NCI-H748 (cell line): ENCODE data around the gene SLC2A14.
A peak's percentile ranks its signal among the peaks of the same experiment; 100 is the strongest.
"Not testable (repeated sequence)": the region's sequence is repeated elsewhere in the genome, so short reads cannot be mapped to it uniquely, and the experiment has no call there.

ENCODE experiments used
- DNase-seq: peaks from one replicate; lab custom pipeline; 2025; ENCODE audit not compliant: unreplicated experiment; lab: John Stamatoyannopoulos, UW

Gene SLC2A14

DNA sequence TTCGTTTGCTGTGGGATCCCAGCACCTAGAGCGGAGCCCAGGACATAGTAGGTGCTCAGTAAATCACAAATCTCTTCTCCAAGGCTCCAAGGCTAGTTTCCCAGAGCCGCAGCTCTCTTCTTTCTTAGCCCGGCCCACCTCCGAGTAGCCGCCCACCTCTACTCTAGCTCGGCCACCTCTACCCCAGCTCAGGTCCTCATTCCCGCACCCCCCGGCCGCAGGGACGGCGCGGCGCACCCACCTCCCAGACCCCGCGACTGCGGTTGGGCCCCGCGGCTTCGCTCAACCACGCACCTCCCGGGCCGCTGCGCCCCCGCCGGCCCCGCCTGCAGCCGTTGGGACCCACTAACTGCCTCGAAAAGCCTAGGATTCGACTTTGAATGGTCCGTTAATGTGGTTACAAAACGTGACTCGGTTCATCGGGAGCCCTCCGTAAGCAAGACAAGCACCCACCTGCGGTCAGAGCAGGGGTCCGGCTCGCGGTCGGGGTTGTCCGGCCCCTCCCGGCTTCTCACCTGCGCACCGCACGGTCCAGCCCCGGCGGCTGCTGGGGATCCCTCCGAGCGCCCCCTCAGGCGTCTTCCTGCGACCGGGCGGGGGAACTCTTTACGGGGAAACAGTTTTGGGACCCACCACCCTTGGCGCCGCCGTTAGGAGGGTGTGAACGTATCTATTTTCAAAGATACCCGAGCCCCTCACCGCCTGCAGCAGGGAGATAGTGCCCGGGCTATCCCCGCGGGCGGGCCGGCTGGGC is at the start of gene SLC2A14:
Gene SLC2A14, minus strand, starts transcription at position 350 of the 754 bp plus-strand sequence. CDS start 3,035 bp downstream, outside the sequence.
- DNase-seq: no peak

DNA sequence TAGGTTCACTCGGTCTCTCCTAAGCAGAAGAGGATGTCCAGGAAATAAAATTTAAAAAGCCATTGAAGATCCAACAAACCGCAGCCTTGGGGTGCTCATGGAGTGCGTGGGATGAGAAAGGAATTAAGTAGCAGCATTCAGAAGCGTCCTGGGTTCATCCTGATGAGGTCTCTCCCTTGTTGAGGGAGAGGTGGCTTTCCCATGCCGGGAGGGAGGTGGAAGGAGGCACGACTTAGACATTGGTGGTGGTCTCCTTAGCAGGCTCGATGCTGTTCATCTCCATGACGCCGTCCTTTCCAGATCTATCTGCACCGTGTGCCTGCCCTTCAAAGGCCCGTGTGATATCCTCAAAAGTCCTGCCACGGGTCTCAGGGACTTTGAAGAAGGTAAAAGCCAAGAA is 48.5 kb upstream of the SLC2A14 start:
- DNase-seq: not testable (repeated sequence)

DNA sequence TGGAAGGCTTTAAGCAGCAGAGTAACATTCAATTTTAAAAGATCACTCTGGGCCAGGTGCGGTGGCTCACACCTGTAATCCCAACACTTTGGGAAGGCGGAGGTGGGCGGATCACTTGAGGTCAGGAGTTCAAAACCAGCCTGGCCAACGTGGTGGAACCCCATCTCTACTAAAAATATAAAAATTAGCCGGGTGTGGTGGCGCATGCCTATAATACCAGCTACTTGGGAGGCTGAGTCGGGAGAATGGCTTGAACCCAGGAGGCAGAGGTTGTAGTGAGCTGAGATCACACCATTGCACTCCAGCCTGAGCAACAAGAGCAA is 45.5 kb upstream of the SLC2A14 start:
- DNase-seq: not testable (repeated sequence)

DNA sequence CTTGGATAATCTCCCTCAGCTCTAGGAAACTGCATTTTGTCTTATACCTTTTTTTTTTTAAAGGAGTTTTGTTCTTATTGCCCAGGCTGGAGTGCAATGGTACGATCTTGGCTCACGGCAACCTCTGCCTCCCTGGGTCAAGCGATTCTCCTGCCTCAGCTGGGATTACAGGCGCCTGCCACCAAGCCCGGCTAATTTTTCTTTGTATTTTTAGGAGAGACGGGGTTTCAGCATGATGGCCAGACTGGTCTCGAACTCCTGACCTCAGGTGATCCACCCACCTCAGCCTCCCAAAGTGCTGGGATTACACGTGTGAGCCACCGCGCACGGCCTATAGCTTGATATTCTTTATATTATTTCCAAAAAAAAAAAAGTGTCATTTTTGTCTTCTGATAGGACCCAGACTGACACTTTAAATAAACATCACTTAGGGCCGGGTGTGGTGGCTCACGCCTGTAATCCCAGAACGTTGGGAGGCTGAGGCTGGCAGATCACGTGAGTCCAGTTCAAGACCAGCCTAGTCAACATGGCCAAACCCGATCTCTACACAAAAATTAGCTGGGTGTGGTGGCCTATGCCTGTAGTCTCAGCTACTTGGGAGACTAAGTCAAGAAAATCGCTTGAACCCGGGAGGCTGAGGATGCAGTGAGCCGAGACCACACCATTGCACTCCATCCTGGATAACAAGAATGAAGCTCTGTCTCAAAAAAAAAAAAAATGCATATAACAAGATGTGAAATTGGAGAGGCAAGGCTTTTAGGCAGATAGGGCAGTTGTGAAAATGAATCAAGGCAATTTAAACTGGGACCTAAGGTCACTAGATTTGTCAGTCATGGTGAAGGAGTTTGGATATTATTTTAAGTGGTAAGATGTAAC is 44.9 kb upstream of the SLC2A14 start:
- no peak for DNase-seq

DNA sequence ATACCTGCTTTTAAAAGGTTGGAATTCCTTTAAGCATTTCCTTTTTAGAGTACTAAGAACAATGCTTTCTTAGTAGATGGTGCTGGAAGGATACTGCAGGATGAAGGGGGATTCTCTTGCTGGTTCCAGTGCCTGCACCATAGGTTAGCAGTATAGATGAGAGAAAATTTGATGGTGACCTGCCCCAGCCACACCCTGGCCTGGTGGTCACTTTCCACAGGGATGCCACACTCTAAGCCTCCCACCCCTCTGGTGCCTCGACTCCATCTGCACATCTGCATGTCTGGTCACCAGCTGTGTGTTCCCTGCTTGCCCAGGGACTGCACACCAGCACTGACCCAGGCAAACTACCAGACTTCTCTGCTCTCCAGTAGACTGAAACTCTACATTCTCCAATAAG is 44.2 kb upstream of the SLC2A14 start:
- DNase-seq: no peak

DNA sequence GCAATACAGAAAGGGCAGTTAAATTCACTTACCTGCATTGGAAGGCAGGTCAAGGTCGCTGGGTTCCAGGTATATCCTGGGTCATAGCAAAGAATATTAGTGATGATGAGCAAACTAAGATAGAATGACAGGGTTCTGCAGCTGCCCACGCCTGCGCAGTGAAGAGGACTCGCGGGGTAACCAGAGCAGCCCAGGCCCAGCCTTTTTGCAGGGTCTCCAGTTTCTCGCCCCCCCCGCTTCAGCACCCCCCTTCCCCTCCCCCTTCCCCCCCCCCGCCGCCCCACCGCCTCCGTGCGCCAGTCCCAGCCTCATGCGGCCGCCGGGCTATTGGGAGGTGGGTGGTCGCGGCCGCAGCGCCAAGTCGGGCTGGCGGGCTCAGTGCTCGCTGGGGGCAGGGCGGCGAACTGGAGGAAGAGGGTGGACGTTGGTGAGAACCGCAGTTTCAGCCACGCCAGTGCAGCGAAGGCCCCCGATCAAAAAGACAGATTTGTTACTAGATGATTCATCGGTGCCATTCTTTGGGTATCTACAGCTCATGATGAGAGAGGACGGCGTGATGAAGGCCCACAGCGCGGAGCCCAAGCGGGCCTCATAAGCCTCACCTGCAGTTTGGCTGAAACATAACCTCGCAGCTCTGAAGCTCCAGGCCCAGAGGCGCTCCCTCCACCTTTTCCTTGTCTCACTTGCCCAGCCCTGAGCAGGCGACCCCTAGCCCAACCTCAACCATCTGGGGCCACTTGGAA is 43.1 kb upstream of the SLC2A14 start:
- DNase-seq: no peak

DNA sequence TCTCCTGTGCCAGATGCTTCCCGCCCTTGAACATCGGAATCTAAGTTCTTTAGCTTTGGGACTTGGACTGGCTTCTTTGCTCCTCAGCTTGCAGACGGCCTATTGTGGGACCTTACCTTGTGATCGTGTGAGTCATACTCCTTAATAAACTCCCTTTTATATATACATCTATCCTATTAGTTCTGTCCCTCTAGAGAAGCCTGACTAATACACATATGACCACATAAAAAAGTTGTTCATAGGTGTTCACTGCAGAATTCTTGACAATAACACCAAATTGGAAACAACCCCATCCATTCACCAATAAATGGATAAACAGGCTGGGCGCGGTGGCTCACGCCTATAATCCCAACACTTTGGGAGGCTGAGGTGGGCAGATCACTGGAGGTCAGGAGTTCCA is 37.4 kb upstream of the SLC2A14 start:
- DNase-seq: not testable (repeated sequence)

DNA sequence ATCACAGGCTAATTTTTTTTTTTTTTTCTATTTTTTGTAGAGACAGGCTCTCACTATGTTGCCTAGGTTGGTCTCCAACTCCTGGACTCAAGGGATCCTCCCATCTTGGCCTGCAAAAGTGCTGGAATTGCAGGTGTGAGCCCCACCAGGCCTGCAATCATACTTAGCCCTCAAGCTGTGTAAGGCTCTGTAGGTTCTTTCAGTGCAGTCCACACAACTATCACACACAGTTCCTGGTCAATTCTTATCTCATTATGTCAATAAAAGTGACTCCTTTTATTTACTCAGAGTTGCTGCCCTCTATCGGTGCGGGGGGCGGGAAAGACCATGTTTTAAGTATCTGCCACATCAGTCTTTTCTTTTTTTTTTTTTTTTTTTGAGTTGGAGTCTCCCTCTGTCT is 34.3 kb upstream of the SLC2A14 start:
- DNase-seq: peak; percentile 58

DNA sequence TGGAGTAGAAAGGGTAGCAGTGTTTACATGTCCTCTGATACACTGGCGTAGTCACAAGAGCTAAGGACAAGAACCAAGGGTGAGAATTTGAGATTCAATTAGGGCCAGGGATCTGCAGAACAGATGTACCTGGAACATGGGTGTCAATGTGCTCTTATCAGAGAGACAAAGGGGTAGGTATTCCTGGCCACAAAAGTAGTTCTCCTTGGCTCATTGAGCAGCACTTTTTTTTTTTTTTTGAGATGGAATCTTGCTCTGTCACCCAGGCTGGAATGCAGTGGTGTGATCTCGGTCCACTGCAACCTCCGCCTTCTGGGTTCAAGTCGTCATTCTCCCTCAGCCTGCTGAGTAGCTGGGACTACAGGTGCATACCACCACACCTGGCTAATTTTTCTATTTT is 33.6 kb upstream of the SLC2A14 start:
- not testable (repeated sequence) for DNase-seq

DNA sequence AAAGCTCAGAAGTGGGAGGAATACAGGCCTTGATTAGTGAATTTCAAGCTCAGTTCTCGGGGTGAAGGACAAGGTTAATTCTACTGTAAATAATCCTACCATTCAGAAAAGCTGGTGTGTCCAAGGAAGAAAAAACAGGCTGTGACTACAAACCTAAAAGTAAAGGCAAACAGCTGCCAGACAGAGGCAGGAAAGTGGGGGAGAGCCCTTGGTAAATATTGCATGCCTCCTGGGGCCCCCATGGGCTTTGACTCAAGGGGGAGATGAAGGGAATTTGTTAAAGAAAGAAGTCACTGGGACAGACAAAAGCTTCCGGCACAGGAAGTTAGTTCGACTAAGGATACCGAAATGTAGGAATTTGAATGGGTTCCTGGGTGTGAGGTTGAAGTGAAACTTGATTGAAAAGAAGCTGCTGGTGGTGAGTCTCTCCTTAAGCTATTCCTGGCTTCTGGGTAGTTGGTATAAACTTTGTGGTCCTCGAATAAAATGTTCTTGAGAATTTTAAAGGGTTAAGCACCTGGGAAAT is 32.9 kb upstream of the SLC2A14 start:
- DNase-seq: peak; percentile 10

DNA sequence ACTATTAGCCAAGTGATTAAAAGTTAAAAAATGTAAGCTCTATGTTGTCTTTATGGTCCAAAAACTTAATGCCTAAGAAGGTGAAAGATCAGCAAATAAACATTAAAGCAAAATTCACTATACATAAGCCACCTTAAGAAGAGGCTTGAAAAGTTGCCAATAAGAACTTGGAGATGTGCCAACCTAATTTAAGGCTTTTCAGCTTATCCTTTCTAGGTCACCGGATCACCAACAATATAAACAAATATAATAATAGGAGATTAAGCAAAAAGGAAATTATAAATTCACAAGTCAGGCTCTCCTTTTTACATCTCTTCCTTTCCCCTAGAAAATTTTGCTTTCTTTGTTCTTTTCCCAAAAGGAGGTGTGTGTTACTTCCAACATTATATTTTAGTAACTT is 32.4 kb upstream of the SLC2A14 start:
- peak; percentile 62 for DNase-seq

DNA sequence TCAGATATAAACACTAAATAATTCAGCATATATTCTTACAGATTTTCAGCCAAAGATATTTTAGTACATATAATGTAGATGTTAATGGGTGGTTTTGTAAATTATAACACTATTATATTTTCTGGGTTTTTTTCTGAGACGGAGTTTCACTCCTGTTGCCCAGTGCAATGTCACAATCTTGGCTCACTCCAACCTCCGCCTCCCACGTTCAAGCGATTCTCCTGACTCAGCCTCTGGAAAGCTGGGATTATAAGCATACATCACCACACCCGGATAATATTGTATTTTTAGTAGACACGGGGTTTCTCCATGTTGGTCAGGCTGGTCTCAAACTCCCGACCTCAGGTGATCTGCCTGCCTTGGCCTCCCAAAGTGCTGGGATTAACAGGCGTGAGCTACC is 29.7 kb upstream of the SLC2A14 start:
- DNase-seq: not testable (repeated sequence)

DNA sequence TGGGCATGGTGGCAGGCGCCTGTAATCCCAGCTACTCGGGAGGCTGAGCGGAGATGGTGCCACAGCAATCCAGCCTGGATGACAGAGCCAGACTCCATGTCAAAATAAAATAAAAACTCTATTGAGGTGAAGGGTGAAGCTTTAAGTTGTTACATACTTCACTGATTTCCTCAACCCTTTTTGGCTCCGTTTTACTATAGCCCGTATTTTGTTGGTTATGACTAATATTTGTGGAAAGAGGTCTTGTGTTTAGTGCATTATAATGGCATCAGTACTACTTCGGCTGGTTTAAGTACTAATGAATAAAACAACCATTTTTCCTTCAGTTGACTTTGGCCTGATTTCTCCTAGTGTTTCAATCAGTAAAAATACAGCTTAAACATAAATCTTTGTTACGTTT is 27.0 kb upstream of the SLC2A14 start:
- DNase-seq: no peak

DNA sequence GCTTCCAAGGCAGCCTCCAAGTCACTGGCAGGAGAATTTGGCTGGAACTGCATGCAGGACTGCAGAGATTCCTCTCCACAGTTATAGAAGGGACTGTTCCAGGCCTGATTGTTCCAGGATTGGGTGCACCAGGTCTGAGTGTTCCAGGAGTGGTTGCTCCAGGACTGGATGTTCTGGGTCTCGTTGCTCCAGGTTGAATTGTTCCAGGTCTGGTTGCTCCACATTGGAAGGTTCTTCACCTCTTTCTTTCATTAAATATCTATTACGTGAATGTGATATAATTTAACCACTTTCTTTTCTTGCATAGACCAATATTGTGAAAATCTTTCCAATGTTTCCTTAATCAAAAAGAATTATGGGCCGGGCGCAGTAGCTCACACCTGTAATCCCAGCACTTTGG is 24.0 kb upstream of the SLC2A14 start:
- not testable (repeated sequence) for DNase-seq

DNA sequence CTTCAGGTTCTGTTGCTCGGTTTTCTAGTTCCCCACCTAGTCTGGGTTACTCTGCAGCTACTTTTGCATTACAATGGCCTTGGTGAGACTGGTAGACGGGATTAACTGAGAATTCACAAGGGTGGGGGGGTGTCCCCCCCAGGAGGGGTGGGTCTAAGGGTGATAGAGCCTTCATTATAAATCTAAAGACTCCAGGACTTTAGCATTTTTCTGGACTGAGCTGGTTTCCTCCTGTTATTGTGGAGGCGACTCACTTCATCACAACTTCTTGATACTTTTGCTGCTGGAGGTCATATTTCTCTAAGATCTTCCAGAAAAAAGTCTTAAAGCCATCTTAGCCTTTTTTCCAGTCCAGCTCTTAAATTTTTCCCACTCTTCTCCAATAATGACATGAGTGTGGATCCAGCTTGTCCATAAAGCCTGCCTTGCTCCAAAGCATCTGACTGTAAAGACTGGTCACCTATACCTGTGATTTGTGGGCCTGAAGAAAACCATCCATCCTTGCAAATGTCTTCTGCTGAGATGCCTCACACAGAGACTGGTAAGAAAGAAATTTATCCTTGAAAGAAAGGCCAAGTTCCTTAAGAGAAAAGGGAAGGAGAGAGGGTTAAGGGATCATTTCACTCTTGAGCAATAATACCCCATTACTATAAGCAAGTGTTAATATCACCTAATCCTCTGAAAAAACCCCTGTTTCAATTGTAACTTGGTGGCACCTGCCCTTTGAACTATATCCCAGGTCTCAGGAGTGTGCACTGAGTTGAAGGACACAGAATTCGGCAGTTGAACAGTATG is 19.7 kb upstream of the SLC2A14 start:
- DNase-seq: no peak

DNA sequence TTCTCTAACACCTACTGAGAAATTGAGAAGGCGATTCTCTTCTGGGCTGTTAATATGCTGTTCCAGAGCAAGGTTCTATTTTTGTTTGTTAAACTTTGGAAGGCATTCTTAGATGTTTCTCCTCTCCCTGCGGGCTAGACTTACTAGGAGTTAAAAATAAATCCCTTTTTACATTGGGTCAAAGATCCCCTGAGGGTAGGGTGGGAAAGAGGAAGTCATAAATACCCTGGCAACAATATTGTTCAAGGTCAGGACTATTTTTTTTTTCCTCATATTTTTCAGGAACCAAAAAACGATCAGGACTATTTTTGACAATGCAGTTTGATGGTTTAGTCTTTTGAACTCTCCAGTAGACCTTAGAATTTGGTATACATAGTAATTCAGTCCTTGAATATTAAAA is 12.0 kb upstream of the SLC2A14 start:
- DNase-seq: no peak

DNA sequence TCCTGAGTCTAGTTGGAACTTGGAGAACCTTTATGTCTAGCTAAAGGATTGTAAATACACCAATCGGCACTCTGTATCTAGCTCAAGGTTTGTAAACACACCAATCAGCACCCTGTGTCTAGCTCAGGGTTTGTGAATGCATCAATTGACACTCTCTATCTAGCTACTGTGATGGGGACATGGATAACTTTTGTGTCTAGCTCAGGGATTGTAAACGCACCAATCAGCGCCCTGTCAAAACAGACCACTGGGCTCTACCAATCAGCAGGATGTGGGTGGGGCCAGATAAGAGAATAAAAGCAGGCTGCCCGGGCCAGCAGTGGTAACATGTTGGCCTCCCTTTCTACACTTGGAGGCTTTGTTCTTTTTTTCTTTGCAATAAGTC is 9.0 kb upstream of the SLC2A14 start:
- not testable (repeated sequence) for DNase-seq

DNA sequence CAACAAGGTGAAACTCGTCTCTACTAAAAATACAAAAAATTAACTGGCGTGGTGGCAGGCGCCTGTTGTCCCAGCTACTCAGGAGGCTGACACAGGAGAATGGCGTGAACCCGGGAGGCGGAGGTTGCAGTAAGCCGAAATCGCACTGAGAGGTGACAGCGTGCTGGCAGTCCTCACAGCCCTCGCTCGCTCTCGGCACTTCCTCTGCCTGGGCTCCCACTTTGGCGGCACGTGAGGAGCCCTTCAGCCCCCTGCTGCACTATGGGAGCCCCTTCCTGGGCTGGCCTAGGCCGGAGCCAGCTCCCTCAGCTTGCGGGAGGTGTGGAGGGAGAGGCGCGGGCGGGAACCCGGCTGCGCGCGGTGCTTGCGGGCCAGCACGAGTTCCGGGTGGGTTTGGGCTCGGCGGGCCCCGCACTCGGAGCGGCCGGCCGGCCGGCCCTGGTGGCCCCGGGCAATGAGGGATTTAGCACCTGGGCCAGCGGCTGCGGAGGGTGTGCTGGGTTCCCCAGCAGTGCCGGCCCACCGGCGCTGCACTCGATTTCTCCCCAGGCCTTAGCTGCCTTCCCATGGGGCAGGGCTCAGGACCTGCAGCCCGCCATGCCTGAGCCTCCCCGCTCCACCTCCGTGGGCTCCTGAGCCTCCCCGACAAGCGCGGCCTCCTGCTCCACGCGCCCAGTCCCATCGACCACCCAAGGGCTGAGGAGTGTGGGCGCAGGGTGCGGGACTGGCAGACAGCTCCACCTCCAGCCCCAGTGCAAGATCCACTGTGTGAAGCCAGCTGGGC is 8.4 kb upstream of the SLC2A14 start:
- not testable (repeated sequence) for DNase-seq

DNA sequence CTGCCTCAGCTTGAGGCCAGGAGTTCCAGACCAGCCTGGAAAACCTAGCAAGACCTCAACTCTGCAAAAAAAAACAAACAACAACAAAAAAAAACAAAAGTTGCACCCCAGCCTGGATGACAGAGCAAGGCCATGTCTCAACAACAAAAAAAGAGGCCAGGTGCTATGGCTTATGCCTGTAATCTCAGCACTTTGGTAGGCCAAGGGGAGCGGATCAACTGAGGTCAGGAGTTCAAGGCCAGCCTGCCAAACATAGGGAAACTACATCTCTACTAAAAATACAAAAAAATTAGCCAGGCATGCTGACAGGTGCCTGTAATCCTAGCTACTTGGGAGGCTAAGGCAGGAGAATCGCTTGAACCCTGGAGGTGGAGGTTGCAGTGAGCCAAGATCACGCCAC is 6.5 kb upstream of the SLC2A14 start:
- no peak for DNase-seq

DNA sequence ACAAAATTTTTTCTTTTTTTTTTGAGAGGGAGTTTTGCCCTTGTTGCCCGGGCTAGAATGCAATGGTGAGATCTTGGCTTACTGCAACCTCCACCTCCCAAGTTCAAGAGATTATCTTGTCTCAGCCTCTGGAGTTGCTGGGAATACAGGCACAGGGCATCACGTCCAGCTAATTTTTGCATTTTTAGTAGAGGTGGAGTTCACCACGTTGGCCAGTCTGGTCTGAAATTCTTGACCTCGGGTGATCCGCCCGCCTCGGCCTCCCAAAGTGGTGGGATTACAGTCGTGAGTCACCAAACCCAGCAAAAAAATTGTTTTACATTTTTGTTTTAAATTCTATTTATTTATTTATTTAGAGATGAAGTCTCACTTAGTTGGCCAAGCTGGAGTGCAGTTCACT is 4.7 kb upstream of the SLC2A14 start:
- DNase-seq: no peak
